Upper lobe of right lung (tissue), 1 donor: ENCODE measurements around the gene CNNM4. TPM values are rescaled to one million over a fixed set of nuclear protein-coding genes. Genes with fewer than 3 reads are reported as not detected.

Experiments used
- ATAC-seq: fragments of 200-7000 bp; cut with Tn5 transposase; one replicate; pipeline ENCODE4 v1.9.1; 2020; ENCODE audit warnings: mild to moderate bottlenecking, moderate library complexity
- DNase-seq: peaks from one replicate; pipeline ENCODE4 v3.0.0-alpha.2; 2020
- H3K27ac ChIP-seq: fragments of 200-600 bp; one replicate; pipeline ENCODE4 v1.8.0; 2022
- H3K27me3 ChIP-seq: fragments of 200-600 bp; one replicate; pipeline ENCODE4 v1.8.0; 2022; ENCODE audit warnings: mild to moderate bottlenecking
- H3K36me3 ChIP-seq: fragments of 200-600 bp; one replicate; pipeline ENCODE4 v1.8.0; 2022
- H3K4me1 ChIP-seq: fragments of 200-600 bp; one replicate; pipeline ENCODE4 v1.8.0; 2022
- H3K4me3 ChIP-seq: fragments of 200-600 bp; one replicate; pipeline ENCODE4 v1.8.0; 2022; ENCODE audit warnings: mild to moderate bottlenecking
- H3K9me3 ChIP-seq: fragments of 200-600 bp; one replicate; pipeline ENCODE4 v1.8.0; 2022
- CTCF ChIP-seq: fragments of 200-600 bp; IDR thresholded peaks from one replicate; pipeline ENCODE4 v1.8.0; 2022; ENCODE audit warnings: antibody characterized with exemption
- intact Hi-C: fragments of 100-400 bp; cut with DNase I; formaldehyde crosslinking; loops from one replicate; pipeline ENCODE4 v1.11.0; 2022
- total RNA-seq: library from RNA; stranded (reverse); fragmentation: NEBNext Ultra II Directional; extraction: Animal tissue kit (Norgen Biotek cat#: 25700); gene quantifications from one replicate; pipeline ENCODE4 v1.2.1, GENCODE V29; 2021
- donor health status: DM: no; HTN: yes; CAD: no; lungs with severe emphysema.

Gene CNNM4
- total RNA-seq, 1 donor from 2014 or later, result 15.0 TPM

DNA sequence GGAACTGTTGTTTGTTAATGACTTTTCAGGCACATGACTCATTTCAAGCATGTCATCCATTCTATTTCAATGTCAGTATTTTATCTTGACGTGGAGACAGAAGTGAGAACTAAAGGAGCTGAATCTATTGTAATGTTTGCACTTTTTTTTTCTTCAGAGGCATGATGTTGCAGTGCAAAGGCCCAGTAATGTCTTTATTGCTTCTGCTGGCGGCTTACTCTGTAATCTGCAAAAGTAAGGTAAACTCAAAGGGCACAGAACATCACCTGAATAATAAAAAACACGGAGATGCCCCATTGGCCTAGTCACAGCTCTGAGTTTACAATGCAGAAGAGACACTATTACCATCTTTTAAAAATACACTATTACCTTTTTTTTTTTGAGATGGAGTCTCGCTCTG is 53.0 kb downstream of the CNNM4 start:
- ATAC-seq, result no peak
- Histone ChIP-seq H3K27me3 (no peaks in the 10 kb centered on the region), H3K4me3 (no peak overlapping the region), H3K9me3 (no peaks in the 10 kb centered on the region), H3K36me3 (peaks cover 9% of the 10 kb centered on the region), H3K4me1 (peaks cover 23% of the 10 kb centered on the region), H3K27ac (no peak overlapping the region)
- intact Hi-C loops, result no loop called here
- no peak for DNase-seq
- no peak for TF ChIP-seq CTCF

- DNase-seq (no peak), ATAC-seq (no peak)
- no peaks in the 10 kb centered on the region for H3K36me3 ChIP-seq
- intact Hi-C loops, result no loop called here
- peak overlapping the region; percentile 87 for H3K27ac ChIP-seq
- TF ChIP-seq CTCF, result no peak
- no peaks in the 10 kb centered on the region for H3K9me3 ChIP-seq
- H3K27me3 ChIP-seq, result no peaks in the 10 kb centered on the region
- H3K4me3 ChIP-seq, result peak overlapping the region; percentile 80
- H3K4me1 ChIP-seq, result peaks cover 41% of the 10 kb centered on the region
Observed at GRCh38 chr2:96815326-96816126, 54.8 kb downstream of the CNNM4 start.

- DNase-seq (peak; percentile 99), ATAC-seq (peak; percentile 97)
- Histone ChIP-seq H3K27ac (peak within 1 kb of the TSS; percentile 87), H3K4me1 (peaks cover 48% of the 10 kb centered on the region), H3K36me3 (no peaks in the 10 kb centered on the region), H3K27me3 (no peaks in the 10 kb centered on the region), H3K9me3 (no peaks in the 10 kb centered on the region), H3K4me3 (peak within 1 kb of the TSS; percentile 80)
- intact Hi-C loops, result no loop called here
- peak; percentile 65 for TF ChIP-seq CTCF
Observed at GRCh38 chr2:96816127-96816835, 55.6 kb downstream of the CNNM4 start, which contains the start of gene CNNM3. CNNM3 (plus strand) TSS chr2:96816268; CDS start chr2:96816278, 10 bp downstream.

GRCh38 chr2:96816836-96817702 is 56.4 kb downstream of the CNNM4 start:
- H3K4me1 ChIP-seq, result peaks cover 48% of the 10 kb centered on the region
- ATAC-seq (no peak), DNase-seq (no peak)
- no peaks in the 10 kb centered on the region for H3K36me3 ChIP-seq
- no peak for TF ChIP-seq CTCF
- peak overlapping the region; percentile 80 for H3K4me3 ChIP-seq
- H3K27ac ChIP-seq, result no peak overlapping the region
- H3K27me3 ChIP-seq, result no peaks in the 10 kb centered on the region
- no peaks in the 10 kb centered on the region for H3K9me3 ChIP-seq
- intact Hi-C loops, result no loop called here

DNA sequence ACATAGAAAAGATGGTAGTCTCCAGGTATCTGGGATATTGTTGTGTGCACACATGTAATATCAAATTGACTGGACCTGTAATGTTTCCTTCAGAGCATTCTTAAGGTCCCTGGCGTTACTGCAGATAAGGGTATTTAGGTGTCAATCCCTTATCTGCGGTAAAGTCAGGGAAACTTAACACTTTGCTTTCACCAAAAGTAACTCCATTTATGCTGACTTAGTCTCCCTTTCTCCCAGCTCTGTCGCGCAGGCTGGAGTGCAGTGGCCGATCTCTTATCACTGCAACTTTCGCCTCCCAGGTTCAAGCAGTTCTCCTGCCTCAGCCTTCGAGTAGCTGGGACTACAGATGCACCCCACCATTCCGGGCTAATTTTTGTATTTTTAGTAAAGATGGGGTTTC is 57.2 kb downstream of the CNNM4 start:
- Histone ChIP-seq H3K36me3 (no peaks in the 10 kb centered on the region), H3K27ac (no peak overlapping the region), H3K27me3 (no peaks in the 10 kb centered on the region), H3K9me3 (no peaks in the 10 kb centered on the region), H3K4me3 (peak overlapping the region; percentile 80), H3K4me1 (peaks cover 48% of the 10 kb centered on the region)
- no peak for TF ChIP-seq CTCF
- ATAC-seq, result no peak
- intact Hi-C loops, result no loop called here
- DNase-seq, result no peak
